Vagina (tissue), 2 donors: ENCODE measurements around the gene TTC23L.

Experiments used
- CTCF ChIP-seq, 3 experiments: fragments of 450-650 bp in 2 of 3; fragments of 200-600 bp in 1 of 3; sonication (generic) in 1 of 3; IDR thresholded peaks; one replicate each; pipeline ENCODE4 v1.5.1; 2017 to 2019; ENCODE audit warnings: antibody characterized with exemption in 3 of 3, mild to moderate bottlenecking in 2 of 3, moderate library complexity in 2 of 3
- POLR2AphosphoS5 ChIP-seq, 2 donors: sonication (generic); formaldehyde crosslinking; IDR thresholded peaks; one replicate each; pipeline ENCODE4 v1.9.0; 2017; ENCODE audit warnings: antibody characterized with exemption in 2 of 2, mild to moderate bottlenecking in 2 of 2, low read depth in 1 of 2; ENCODE audit not compliant: insufficient read depth in 1 of 2

- TF ChIP-seq CTCF (IDR thresholded peaks at IDR 0.05) = no peak
- no peak for TF ChIP-seq POLR2AphosphoS5 (IDR thresholded peaks at IDR 0.05; ENCODE audit: insufficient read depth in 1 of 2, low read depth in 1 of 2)
Observed at GRCh38 chr5:34930462-34930844, 91.5 kb downstream of the TTC23L start.
